HepG2 (cell line): ENCODE data around the gene KRT10. TPM values are rescaled to one million over a fixed set of nuclear protein-coding genes. Genes with fewer than 3 reads are reported as not detected.

Experiments used
- CENPT ChIP-seq: sonication (generic); formaldehyde crosslinking; IDR thresholded peaks from 2 replicates; pipeline ENCODE4 v1.8.0; 2022; ENCODE audit warnings: low read depth, mild to moderate bottlenecking, moderate library complexity, missing genetic modification reagents
- DBP ChIP-seq: sonication (generic); formaldehyde crosslinking; IDR thresholded peaks from 2 replicates; pipeline ENCODE4 v1.4.0; 2020; ENCODE audit warnings: missing genetic modification reagents; ENCODE audit errors: not compliant biosample characterization
- ERF ChIP-seq: IDR thresholded peaks from 2 replicates; pipeline ENCODE4 v1.6.1; 2018; ENCODE audit warnings: missing biosample characterization, missing genetic modification reagents
- ETV5 ChIP-seq: IDR thresholded peaks from 2 replicates; pipeline ENCODE4 v1.6.1; 2018; ENCODE audit warnings: missing biosample characterization, missing genetic modification reagents, inconsistent platforms, borderline replicate concordance
- FOXK1 ChIP-seq: sonication (generic); formaldehyde crosslinking; IDR thresholded peaks from 2 replicates; pipeline ENCODE4 v1.4.0; 2020; ENCODE audit warnings: low read depth, missing genetic modification reagents, borderline replicate concordance
- GMEB1 ChIP-seq: sonication (generic); formaldehyde crosslinking; IDR thresholded peaks from 2 replicates; pipeline ENCODE4 v1.5.1; 2020; ENCODE audit warnings: missing genetic modification reagents, mild to moderate bottlenecking, borderline replicate concordance
- HIVEP1 ChIP-seq: sonication (generic); formaldehyde crosslinking; IDR thresholded peaks from 2 replicates; pipeline ENCODE4 v1.4.0; 2020; ENCODE audit warnings: mild to moderate bottlenecking, missing genetic modification reagents
- KLF12 ChIP-seq: sonication (generic); formaldehyde crosslinking; IDR thresholded peaks from 2 replicates; pipeline ENCODE4 v1.4.0; 2020; ENCODE audit warnings: missing genetic modification reagents, borderline replicate concordance
- MLX ChIP-seq: IDR thresholded peaks from 2 replicates; pipeline ENCODE4 v1.6.1; 2016
- MTA3 ChIP-seq: sonication (generic); formaldehyde crosslinking; IDR thresholded peaks from 2 replicates; pipeline ENCODE4 v1.4.0; 2020; ENCODE audit warnings: missing genetic modification reagents
- PAWR ChIP-seq: sonication (generic); formaldehyde crosslinking; IDR thresholded peaks from 2 replicates; pipeline ENCODE4 v1.4.0; 2020; ENCODE audit warnings: missing genetic modification reagents, mild to moderate bottlenecking, borderline replicate concordance
- PHB2 ChIP-seq: fragments of 450-650 bp; IDR thresholded peaks from 2 replicates; pipeline ENCODE4 v1.6.1; 2018; ENCODE audit not compliant: partially characterized antibody
- RFXANK ChIP-seq: IDR thresholded peaks from 2 replicates; pipeline ENCODE4 v1.6.1; 2016
- RORA ChIP-seq: sonication (generic); formaldehyde crosslinking; IDR thresholded peaks from 2 replicates; pipeline ENCODE4 v1.5.0; 2020; ENCODE audit warnings: mild to moderate bottlenecking, missing genetic modification reagents, moderate library complexity
- SALL1 ChIP-seq: sonication (generic); formaldehyde crosslinking; IDR thresholded peaks from 2 replicates; pipeline ENCODE4 v1.8.0; 2022; ENCODE audit warnings: mild to moderate bottlenecking, missing genetic modification reagents
- SCMH1 ChIP-seq: sonication (generic); formaldehyde crosslinking; IDR thresholded peaks from 2 replicates; pipeline ENCODE4 v1.9.0; 2021; ENCODE audit warnings: missing genetic modification reagents, mild to moderate bottlenecking, borderline replicate concordance
- SMC3 ChIP-seq: IDR thresholded peaks from 2 replicates; pipeline ENCODE4 v1.6.1; 2011; ENCODE audit warnings: low read length, improper control_type of control experiment
- SSRP1 ChIP-seq: IDR thresholded peaks from 2 replicates; pipeline ENCODE4 v1.6.1; 2016; ENCODE audit warnings: control low read depth
- WIZ ChIP-seq: sonication (generic); formaldehyde crosslinking; IDR thresholded peaks from 2 replicates; pipeline ENCODE4 v1.5.1; 2020; ENCODE audit warnings: mild to moderate bottlenecking, missing genetic modification reagents
- YEATS2 ChIP-seq: sonication (generic); formaldehyde crosslinking; IDR thresholded peaks from 2 replicates; pipeline ENCODE4 v1.4.0; 2020; ENCODE audit warnings: missing genetic modification reagents, borderline replicate concordance
- ZBTB7A ChIP-seq: sonication (generic); formaldehyde crosslinking; IDR thresholded peaks from 2 replicates; pipeline ENCODE4 v1.8.0; 2022; ENCODE audit warnings: mild to moderate bottlenecking, missing genetic modification reagents
- ZBTB7B ChIP-seq: sonication (generic); formaldehyde crosslinking; IDR thresholded peaks from 2 replicates; pipeline ENCODE4 v1.4.0; 2020; ENCODE audit warnings: missing genetic modification reagents
- ZNF207 ChIP-seq: fragments of 450-650 bp; IDR thresholded peaks from 2 replicates; pipeline ENCODE4 v1.6.1; 2016; ENCODE audit warnings: antibody characterized with exemption, borderline replicate concordance
- ZNF335 ChIP-seq: sonication (generic); formaldehyde crosslinking; IDR thresholded peaks from 2 replicates; pipeline ENCODE4 v1.4.0; 2020; ENCODE audit warnings: missing genetic modification reagents
- ZNF367 ChIP-seq: sonication (generic); formaldehyde crosslinking; IDR thresholded peaks from 2 replicates; pipeline ENCODE4 v1.4.0; 2020; ENCODE audit warnings: missing genetic modification reagents, borderline replicate concordance
- ZNF441 ChIP-seq: sonication (generic); formaldehyde crosslinking; IDR thresholded peaks from 2 replicates; pipeline ENCODE4 v1.7.0; 2021; ENCODE audit warnings: missing genetic modification reagents, borderline replicate concordance
- ZNF501 ChIP-seq: sonication (generic); formaldehyde crosslinking; IDR thresholded peaks from 2 replicates; pipeline ENCODE4 v1.5.1; 2020; ENCODE audit warnings: mild to moderate bottlenecking, moderate library complexity, missing genetic modification reagents
- ZNF644 ChIP-seq: IDR thresholded peaks from 2 replicates; pipeline ENCODE4 v1.6.1; 2016; ENCODE audit warnings: low read depth
- polyA plus RNA-seq, 8 experiments: library from polyadenylated mRNA; depleted of rRNA in 3 of 8; stranded (reverse) in 7 of 8; unstranded in 1 of 8; fragments of >200 nt; fragmentation: Illumina TruSeq in 4 of 8; extraction: Trizol in 4 of 8; gene quantifications; 2 replicates each; pipeline versions ENCODE4 v1.2.1 to v1.2.3, GENCODE V29; 2011 to 2016; ENCODE audit warnings: low read depth in 4 of 8, missing spikeins in 1 of 8, mixed read lengths in 1 of 8; ENCODE audit not compliant: insufficient read depth in 1 of 8
- total RNA-seq, 5 experiments: library from RNA; depleted of rRNA; stranded (reverse); fragments of >200 nt; fragmentation: Illumina TruSeq; extraction: Trizol; gene quantifications; 2 replicates each; pipeline ENCODE4 v1.2.3, GENCODE V29; 2016; ENCODE audit warnings: low read depth in 1 of 5

The KRT10 gene
- total and polyA plus RNA-seq, 2 of the 13 experiments (the other 11 are each of a cell fraction or from before 2014, with no cell fraction given): 25.1 to 27.5 TPM

- TF ChIP-seq SCMH1 (CRISPR knock-in tag) (no peak), ZBTB7B (CRISPR knock-in tag) (peak; percentile 70; the same call in 1 of the 2 replicates), ZNF335 (CRISPR knock-in tag) (no peak), KLF12 (CRISPR knock-in tag) (no peak), PAWR (no peak), ZNF441 (CRISPR knock-in tag) (no peak), MTA3 (CRISPR knock-in tag) (no peak), ZNF367 (CRISPR knock-in tag) (no peak), ERF (CRISPR knock-in tag) (no peak), WIZ (CRISPR knock-in tag) (no peak), GMEB1 (CRISPR knock-in tag) (no peak), YEATS2 (CRISPR knock-in tag) (0 out of 2 replicates have a peak, but pooled peaks have one; percentile 21), RFXANK (CRISPR knock-in tag) (no peak), SSRP1 (no peak), ETV5 (CRISPR knock-in tag) (0 out of 2 replicates have a peak, but pooled peaks have one; percentile 19), ZNF501 (CRISPR knock-in tag) (0 out of 2 replicates have a peak, but pooled peaks have one; percentile 20), ZNF207 (no peak), CENPT (CRISPR knock-in tag) (no peak), MLX (CRISPR knock-in tag) (no peak), HIVEP1 (CRISPR knock-in tag) (0 out of 2 replicates have a peak, but pooled peaks have one; percentile 32), DBP (CRISPR knock-in tag) (no peak), ZNF644 (no peak), SALL1 (peak; percentile 23; the same call in 1 of the 2 replicates), FOXK1 (CRISPR knock-in tag) (peak; percentile 28; the same call in 1 of the 2 replicates), SMC3 (peak; percentile 70), PHB2 (no peak), RORA (CRISPR knock-in tag) (no peak), ZBTB7A (CRISPR knock-in tag) (peak; percentile 45; the same call in 1 of the 2 replicates)
Measured at GRCh38 chr17:40862985-40863733, 40.7 kb upstream of the KRT10 start (continued).
